GM12874 (cell line): ENCODE results near the gene BOLA1.

Experiments
- TF ChIP-seq, protein P1 (sequence below): IDR thresholded peaks from 2 replicates; pipeline ENCODE4 v1.5.1; 2011; ENCODE audit warnings: low read depth, mild to moderate bottlenecking, control low read depth, low read length, moderate library complexity; ENCODE audit not compliant: insufficient read depth

Gene BOLA1

GRCh38 chr1:149884433-149885338 lies 14.7 kb upstream of the BOLA1 start:
- TF ChIP-seq, protein P1, sequence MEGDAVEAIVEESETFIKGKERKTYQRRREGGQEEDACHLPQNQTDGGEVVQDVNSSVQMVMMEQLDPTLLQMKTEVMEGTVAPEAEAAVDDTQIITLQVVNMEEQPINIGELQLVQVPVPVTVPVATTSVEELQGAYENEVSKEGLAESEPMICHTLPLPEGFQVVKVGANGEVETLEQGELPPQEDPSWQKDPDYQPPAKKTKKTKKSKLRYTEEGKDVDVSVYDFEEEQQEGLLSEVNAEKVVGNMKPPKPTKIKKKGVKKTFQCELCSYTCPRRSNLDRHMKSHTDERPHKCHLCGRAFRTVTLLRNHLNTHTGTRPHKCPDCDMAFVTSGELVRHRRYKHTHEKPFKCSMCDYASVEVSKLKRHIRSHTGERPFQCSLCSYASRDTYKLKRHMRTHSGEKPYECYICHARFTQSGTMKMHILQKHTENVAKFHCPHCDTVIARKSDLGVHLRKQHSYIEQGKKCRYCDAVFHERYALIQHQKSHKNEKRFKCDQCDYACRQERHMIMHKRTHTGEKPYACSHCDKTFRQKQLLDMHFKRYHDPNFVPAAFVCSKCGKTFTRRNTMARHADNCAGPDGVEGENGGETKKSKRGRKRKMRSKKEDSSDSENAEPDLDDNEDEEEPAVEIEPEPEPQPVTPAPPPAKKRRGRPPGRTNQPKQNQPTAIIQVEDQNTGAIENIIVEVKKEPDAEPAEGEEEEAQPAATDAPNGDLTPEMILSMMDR: no peak

- TF ChIP-seq, protein P1: no peak
Measured at GRCh38 chr1:149885339-149886120, 13.8 kb upstream of the BOLA1 start.

DNA sequence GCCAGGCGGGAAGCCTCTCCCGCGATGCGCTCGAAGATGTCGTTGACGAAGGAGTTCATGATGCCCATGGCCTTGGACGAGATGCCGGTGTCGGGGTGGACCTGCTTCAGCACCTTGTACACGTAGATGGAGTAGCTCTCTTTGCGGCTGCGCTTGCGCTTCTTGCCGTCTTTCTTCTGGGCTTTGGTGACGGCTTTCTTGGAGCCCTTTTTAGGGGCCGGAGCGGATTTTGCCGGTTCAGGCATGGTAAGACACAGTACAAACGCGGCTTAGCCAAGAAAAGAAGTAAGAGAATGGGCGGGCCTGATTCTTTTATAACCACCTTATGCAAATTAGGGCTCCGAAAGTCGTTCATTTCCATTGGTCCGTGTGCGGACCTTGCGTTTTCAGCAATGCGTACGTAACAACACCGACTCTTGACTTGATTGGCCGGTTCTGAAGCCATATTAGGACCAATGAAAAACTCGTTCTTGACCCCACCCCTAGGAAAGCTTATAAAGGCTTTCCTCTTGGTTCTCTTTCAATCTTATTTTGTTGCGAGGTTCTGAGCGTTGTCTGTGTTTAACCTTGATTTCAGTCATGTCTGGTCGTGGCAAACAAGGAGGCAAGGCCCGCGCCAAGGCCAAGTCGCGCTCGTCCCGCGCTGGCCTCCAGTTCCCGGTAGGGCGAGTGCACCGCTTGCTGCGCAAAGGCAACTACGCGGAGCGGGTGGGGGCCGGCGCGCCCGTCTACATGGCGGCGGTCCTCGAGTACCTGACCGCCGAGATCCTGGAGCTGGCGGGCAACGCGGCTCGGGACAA lies 12.8 kb upstream of the BOLA1 start:
- TF ChIP-seq, protein P1: no peak

GRCh38 chr1:149887456-149888246 lies 11.7 kb upstream of the BOLA1 start:
- TF ChIP-seq, protein P1: no peak

GRCh38 chr1:149888247-149888998 lies 10.9 kb upstream of the BOLA1 start:
- TF ChIP-seq, protein P1: peak; percentile 69

DNA sequence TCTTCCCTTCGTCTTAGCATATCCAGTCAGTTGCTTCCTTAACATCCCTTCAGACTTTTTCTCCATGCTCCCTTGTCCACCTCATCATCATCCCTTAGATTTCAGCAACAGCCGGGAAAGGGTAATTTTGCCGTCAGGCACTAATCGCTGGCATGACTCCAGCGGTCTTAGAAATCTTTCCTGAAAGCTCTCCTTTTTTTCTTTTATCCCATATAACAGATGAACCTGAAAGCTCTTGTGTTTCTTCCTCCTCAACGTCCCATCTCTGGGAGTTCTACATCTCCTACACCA lies 10.4 kb upstream of the BOLA1 start:
- TF ChIP-seq, protein P1: no peak
